WI38 (cell line): ENCODE measurements around the gene EIF4A3.

Experiments
- H3K4me3 ChIP-seq: 2 replicates; pipeline ENCODE4 v1.5.1; 2011; ENCODE audit warnings: low read depth, mild to moderate bottlenecking, control low read depth, low read length
- CTCF ChIP-seq: IDR thresholded peaks from 2 replicates; pipeline ENCODE4 v1.5.1; 2012; ENCODE audit warnings: low read depth, mild to moderate bottlenecking, control low read depth, low read length

Gene EIF4A3

DNA sequence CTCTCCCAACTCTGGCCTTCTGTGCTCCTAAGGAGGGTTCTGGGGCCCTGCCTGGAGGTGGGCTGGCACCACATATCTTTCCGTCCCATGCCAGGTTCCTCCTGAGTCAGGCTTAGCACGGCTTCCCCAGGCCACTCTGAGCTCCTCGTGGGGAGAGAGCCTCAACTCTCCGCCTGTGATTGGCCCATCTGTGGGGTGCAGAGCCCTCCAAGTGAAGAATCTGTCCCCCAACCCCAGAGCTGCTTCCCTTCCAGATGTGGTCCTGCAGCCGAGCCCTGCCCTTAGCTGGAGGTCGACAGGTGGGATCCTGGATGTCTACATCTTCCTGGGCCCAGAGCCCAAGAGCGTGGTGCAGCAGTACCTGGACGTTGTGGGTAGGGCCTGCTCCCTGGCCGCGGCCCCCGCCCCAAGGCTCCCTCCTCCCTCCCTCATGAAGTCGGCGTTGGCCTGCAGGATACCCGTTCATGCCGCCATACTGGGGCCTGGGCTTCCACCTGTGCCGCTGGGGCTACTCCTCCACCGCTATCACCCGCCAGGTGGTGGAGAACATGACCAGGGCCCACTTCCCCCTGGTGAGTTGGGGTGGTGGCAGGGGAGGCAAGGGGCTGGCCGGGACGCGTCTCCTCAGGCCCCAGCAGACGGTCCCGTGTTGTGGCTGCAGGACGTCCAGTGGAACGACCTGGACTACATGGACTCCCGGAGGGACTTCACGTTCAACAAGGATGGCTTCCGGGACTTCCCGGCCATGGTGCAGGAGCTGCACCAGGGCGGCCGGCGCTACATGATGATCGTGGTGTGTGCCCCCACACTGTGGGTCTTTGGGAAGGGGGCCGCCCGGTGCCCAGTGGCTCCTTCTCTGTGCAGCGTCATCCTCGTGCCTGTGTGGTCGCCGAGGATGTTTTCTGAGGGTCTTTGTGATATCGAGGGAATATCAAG is 38.6 kb downstream of the EIF4A3 start:
- TF ChIP-seq CTCF: no peak
- H3K4me3 ChIP-seq: no peak overlapping the region

- no peak for TF ChIP-seq CTCF
- no peak overlapping the region for H3K4me3 ChIP-seq
Observed at GRCh38 chr17:80107231-80108021, 39.5 kb downstream of the EIF4A3 start.

DNA sequence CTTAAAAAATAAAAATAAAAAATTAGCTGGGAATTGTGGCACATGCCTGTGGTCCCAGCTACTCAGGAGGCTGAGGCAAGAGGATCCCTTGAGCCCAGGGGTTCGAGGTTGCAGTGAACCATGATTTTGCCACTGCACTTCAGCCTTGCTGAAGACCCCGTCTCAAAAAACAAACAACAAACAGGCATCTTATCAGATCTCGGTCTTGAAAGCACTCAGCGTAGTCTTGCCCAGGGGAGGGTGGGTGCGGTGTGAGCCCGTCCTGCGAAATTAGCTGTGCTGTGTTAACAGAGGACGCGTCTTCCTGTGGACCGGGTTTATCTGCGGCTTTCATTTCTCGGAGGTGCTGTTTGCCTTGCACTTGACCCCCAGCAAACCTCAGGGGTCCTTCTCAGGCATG is 40.2 kb downstream of the EIF4A3 start:
- TF ChIP-seq CTCF: no peak
- H3K4me3 ChIP-seq: no peak overlapping the region

- TF ChIP-seq CTCF: no peak
- H3K4me3 ChIP-seq: no peak overlapping the region
Observed at GRCh38 chr17:80106176-80106575, 40.8 kb downstream of the EIF4A3 start.

GRCh38 chr17:80105762-80106161 is 41.2 kb downstream of the EIF4A3 start:
- no peak for TF ChIP-seq CTCF

GRCh38 chr17:80104956-80105375 is 42.0 kb downstream of the EIF4A3 start:
- TF ChIP-seq CTCF: no peak
- H3K4me3 ChIP-seq: no peak overlapping the region

More at GRCh38 chr17:80105762-80106161, 41.2 kb downstream of the EIF4A3 start:
- H3K4me3 ChIP-seq: no peak overlapping the region
